KMS-11 (cell line): Measurements from ENCODE around the gene NCOA5.
A peak's percentile ranks its signal among the peaks of the same experiment; 100 is the strongest.

ENCODE experiments used
- H2AFZ ChIP-seq: fragments of 200-600 bp; sonication (generic); 2 replicates; pipeline ENCODE4 v1.6.1; 2016; ENCODE audit warnings: antibody characterized with exemption, mixed run types, low read depth
- H3K27ac ChIP-seq: fragments of 200-600 bp; sonication (generic); 2 replicates; pipeline ENCODE4 v1.6.1; 2016; ENCODE audit warnings: mild to moderate bottlenecking, mixed run types
- H3K27me3 ChIP-seq: fragments of 200-600 bp; sonication (generic); 2 replicates; pipeline ENCODE4 v1.6.1; 2017; ENCODE audit warnings: mild to moderate bottlenecking, low read depth, mixed run types, moderate library complexity; ENCODE audit not compliant: insufficient read depth
- H3K36me3 ChIP-seq: fragments of 200-600 bp; sonication (generic); 2 replicates; pipeline ENCODE4 v1.6.1; 2017; ENCODE audit warnings: mild to moderate bottlenecking, mixed run types; ENCODE audit not compliant: insufficient read depth
- H3K4me1 ChIP-seq: fragments of 200-600 bp; sonication (generic); 2 replicates; pipeline ENCODE4 v1.6.1; 2016; ENCODE audit warnings: mild to moderate bottlenecking, low read depth, mixed run types; ENCODE audit not compliant: poor library complexity, severe bottlenecking
- H3K4me2 ChIP-seq: fragments of 200-600 bp; sonication (generic); 2 replicates; pipeline ENCODE4 v1.7.0; 2016; ENCODE audit warnings: mild to moderate bottlenecking, mixed run types
- H3K4me3 ChIP-seq: fragments of 200-600 bp; sonication (generic); IDR thresholded peaks from 2 replicates; pipeline ENCODE4 v1.6.1; 2017; ENCODE audit warnings: low read depth, low read length, mixed read lengths; ENCODE audit not compliant: insufficient read depth
- H3K79me2 ChIP-seq: fragments of 200-600 bp; sonication (generic); 2 replicates; pipeline ENCODE4 v1.6.1; 2016; ENCODE audit warnings: low read depth, mixed run types; ENCODE audit not compliant: insufficient read depth
- H3K9ac ChIP-seq: fragments of 200-600 bp; sonication (generic); 2 replicates; pipeline ENCODE4 v1.6.1; 2016; ENCODE audit warnings: mild to moderate bottlenecking, mixed run types
- H4K20me1 ChIP-seq: fragments of 200-600 bp; sonication (generic); 2 replicates; pipeline ENCODE4 v1.6.1; 2016; ENCODE audit warnings: mild to moderate bottlenecking, mixed run types; ENCODE audit not compliant: insufficient read depth
- CTCF ChIP-seq: fragments of 200-600 bp; sonication (generic); conservative IDR thresholded peaks from 2 replicates; pipeline ENCODE4 v1.6.1; 2017; ENCODE audit warnings: low read depth, mild to moderate bottlenecking, antibody characterized with exemption, low read length, moderate library complexity, mixed read lengths

Gene NCOA5

GRCh38 chr20:46112430-46113112 lies 22.8 kb upstream of the NCOA5 start:
- Histone ChIP-seq H3K27ac (no peak overlapping the region), H2AFZ (no peak overlapping the region), H4K20me1 (no peaks in the 10 kb centered on the region), H3K4me3 (no peak overlapping the region), H3K4me1 (peaks cover 33% of the 10 kb centered on the region), H3K36me3 (no peaks in the 10 kb centered on the region), H3K27me3 (peaks cover 84% of the 10 kb centered on the region), H3K9ac (no peak overlapping the region), H3K4me2 (no peak overlapping the region), H3K79me2 (no peaks in the 10 kb centered on the region)
- TF ChIP-seq CTCF: no peak

- H2AFZ ChIP-seq: no peak overlapping the region
- peaks cover 33% of the 10 kb centered on the region for H3K4me1 ChIP-seq
- no peaks in the 10 kb centered on the region for H3K79me2 ChIP-seq
- H3K4me2 ChIP-seq: no peak overlapping the region; the same call in 1 of the 2 replicates
- no peak overlapping the region for H3K27ac ChIP-seq
- TF ChIP-seq CTCF: no peak
- H4K20me1 ChIP-seq: no peaks in the 10 kb centered on the region
- no peak overlapping the region for H3K9ac ChIP-seq
- peaks cover 88% of the 10 kb centered on the region for H3K27me3 ChIP-seq
- no peaks in the 10 kb centered on the region for H3K36me3 ChIP-seq
- no peak overlapping the region for H3K4me3 ChIP-seq
Observed at GRCh38 chr20:46111836-46112212, 22.1 kb upstream of the NCOA5 start.

GRCh38 chr20:46111028-46111835 lies 21.5 kb upstream of the NCOA5 start:
- peaks cover 86% of the 10 kb centered on the region for H3K27me3 ChIP-seq
- H3K4me1 ChIP-seq: peaks cover 33% of the 10 kb centered on the region
- no peak for TF ChIP-seq CTCF

GRCh38 chr20:46108976-46109375 lies 19.2 kb upstream of the NCOA5 start:
- TF ChIP-seq CTCF: no peak
- Histone ChIP-seq H3K36me3 (no peaks in the 10 kb centered on the region), H3K27me3 (peaks cover 73% of the 10 kb centered on the region), H2AFZ (no peak overlapping the region), H3K4me3 (no peak overlapping the region), H3K27ac (no peak overlapping the region), H4K20me1 (no peaks in the 10 kb centered on the region), H3K4me2 (peak overlapping the region; percentile 25; the same call in 1 of the 2 replicates), H3K4me1 (peaks cover 33% of the 10 kb centered on the region), H3K9ac (no peak overlapping the region), H3K79me2 (no peaks in the 10 kb centered on the region)

More at GRCh38 chr20:46111028-46111835, 21.5 kb upstream of the NCOA5 start:
- Histone ChIP-seq H3K4me3 (no peak overlapping the region), H3K27ac (no peak overlapping the region), H4K20me1 (no peaks in the 10 kb centered on the region), H3K9ac (no peak overlapping the region), H3K4me2 (peak overlapping the region; percentile 68), H2AFZ (no peak overlapping the region), H3K36me3 (no peaks in the 10 kb centered on the region), H3K79me2 (no peaks in the 10 kb centered on the region)
